SK-N-SH treated with all-trans-retinoic acid at 6 μM for 48 hours (cell line): ENCODE data around the gene MET.

Experiments
- ATAC-seq: fragments of 200-7000 bp; cut with Tn5 transposase; 3 replicates; pipeline ENCODE4 v1.9.1; 2020; ENCODE audit warnings: mild to moderate bottlenecking, moderate library complexity
- ARNTL ChIP-seq: fragments of 450-650 bp; formaldehyde crosslinking; IDR thresholded peaks from 2 replicates; pipeline ENCODE4 v1.5.0; 2020; ENCODE audit warnings: low read depth, mild to moderate bottlenecking, moderate library complexity, borderline replicate concordance
- BACH2 ChIP-seq: fragments of 250-450 bp; sonication (Bioruptor Pico); IDR thresholded peaks from 2 replicates; pipeline ENCODE4 v1.9.0; 2021; ENCODE audit warnings: mild to moderate bottlenecking, borderline replicate concordance
- CREB5 ChIP-seq: fragments of 250-450 bp; sonication (Bioruptor Pico); IDR thresholded peaks from 2 replicates; pipeline ENCODE4 v1.5.1; 2020; ENCODE audit warnings: low read depth, mild to moderate bottlenecking, moderate library complexity
- CSDC2 ChIP-seq: fragments of 250-450 bp; sonication (Bioruptor Pico); IDR thresholded peaks from 2 replicates; pipeline ENCODE4 v1.5.0; 2020; ENCODE audit warnings: mild to moderate bottlenecking, moderate library complexity
- CSRNP3 ChIP-seq: fragments of 250-450 bp; sonication (Bioruptor Pico); IDR thresholded peaks from 2 replicates; pipeline ENCODE4 v1.5.1; 2021; ENCODE audit warnings: mild to moderate bottlenecking, moderate library complexity
- ESRRG ChIP-seq: fragments of 250-450 bp; sonication (Bioruptor Pico); IDR thresholded peaks from 2 replicates; pipeline ENCODE4 v1.6.1; 2021; ENCODE audit warnings: mild to moderate bottlenecking
- GLIS3 ChIP-seq: fragments of 250-450 bp; sonication (Bioruptor Pico); IDR thresholded peaks from 2 replicates; pipeline ENCODE4 v1.5.0; 2020; ENCODE audit warnings: mild to moderate bottlenecking, moderate library complexity
- OSR1 ChIP-seq: fragments of 250-450 bp; sonication (Bioruptor Pico); IDR thresholded peaks from 2 replicates; pipeline ENCODE4 v1.8.0; 2022; ENCODE audit warnings: moderate library complexity, mild to moderate bottlenecking, inconsistent platforms
- PATZ1 ChIP-seq: fragments of 250-450 bp; sonication (Bioruptor Pico); IDR thresholded peaks from 2 replicates; pipeline ENCODE4 v1.8.0; 2020; ENCODE audit warnings: mild to moderate bottlenecking, moderate library complexity, borderline replicate concordance
- POU6F1 ChIP-seq: fragments of 250-450 bp; sonication (Bioruptor Pico); IDR thresholded peaks from 2 replicates; pipeline ENCODE4 v1.8.0; 2021; ENCODE audit warnings: low read depth, mild to moderate bottlenecking, moderate library complexity, borderline replicate concordance
- PPARA ChIP-seq: fragments of 250-450 bp; sonication (Bioruptor Pico); IDR thresholded peaks from 2 replicates; pipeline ENCODE4 v1.5.0; 2020; ENCODE audit warnings: mild to moderate bottlenecking, borderline replicate concordance
- SNAI2 ChIP-seq: fragments of 250-450 bp; sonication (Bioruptor Pico); IDR thresholded peaks from 2 replicates; pipeline ENCODE4 v1.5.0; 2020; ENCODE audit warnings: mild to moderate bottlenecking, moderate library complexity
- TCF4 ChIP-seq: fragments of 250-450 bp; sonication (Bioruptor Pico); IDR thresholded peaks from 2 replicates; pipeline ENCODE4 v1.8.0; 2021; ENCODE audit warnings: mild to moderate bottlenecking, moderate library complexity, borderline replicate concordance
- TOX ChIP-seq: fragments of 250-450 bp; sonication (Bioruptor Pico); IDR thresholded peaks from 2 replicates; pipeline ENCODE4 v1.8.0; 2021; ENCODE audit warnings: mild to moderate bottlenecking, moderate library complexity, borderline replicate concordance
- TSHZ2 ChIP-seq: fragments of 250-450 bp; sonication (Bioruptor Pico); IDR thresholded peaks from 2 replicates; pipeline ENCODE4 v1.5.0; 2020; ENCODE audit warnings: mild to moderate bottlenecking, moderate library complexity
- ZC3H10 ChIP-seq: fragments of 250-450 bp; sonication (Bioruptor Pico); IDR thresholded peaks from 2 replicates; pipeline ENCODE4 v1.5.1; 2021; ENCODE audit warnings: mild to moderate bottlenecking, moderate library complexity
- ZFP3 ChIP-seq: fragments of 250-450 bp; sonication (Bioruptor Pico); IDR thresholded peaks from 2 replicates; pipeline ENCODE4 v1.5.0; 2020; ENCODE audit warnings: mild to moderate bottlenecking, moderate library complexity
- ZFP30 ChIP-seq: fragments of 450-650 bp; formaldehyde crosslinking; IDR thresholded peaks from 2 replicates; pipeline ENCODE4 v1.5.0; 2022; ENCODE audit warnings: mild to moderate bottlenecking, moderate library complexity
- ZNF565 ChIP-seq: fragments of 450-650 bp; formaldehyde crosslinking; conservative IDR thresholded peaks from 2 replicates; pipeline ENCODE4 v1.5.0; 2020; ENCODE audit warnings: low read depth, mild to moderate bottlenecking, moderate library complexity
- ZNF70 ChIP-seq: fragments of 450-650 bp; formaldehyde crosslinking; IDR thresholded peaks from 2 replicates; pipeline ENCODE4 v1.5.0; 2020; ENCODE audit warnings: mild to moderate bottlenecking, moderate library complexity
- ZNF8 ChIP-seq: fragments of 450-650 bp; formaldehyde crosslinking; IDR thresholded peaks from 2 replicates; pipeline ENCODE4 v1.5.0; 2020; ENCODE audit warnings: mild to moderate bottlenecking, moderate library complexity

MET gene

GRCh38 chr7:116675812-116676355 is 3.9 kb downstream of the MET start (continued):
- TF ChIP-seq PATZ1 (CRISPR knock-in tag) (no peak), ZNF8 (CRISPR knock-in tag) (no peak), ZC3H10 (CRISPR knock-in tag) (no peak), CREB5 (CRISPR knock-in tag) (no peak), ESRRG (CRISPR knock-in tag) (no peak), ZFP3 (CRISPR knock-in tag) (no peak), ARNTL (CRISPR knock-in tag) (no peak), TOX (CRISPR knock-in tag) (no peak), ZNF70 (no peak)
- TF ChIP-seq, all 23 proteins: peak for 0

GRCh38 chr7:116678780-116679179 is 6.8 kb downstream of the MET start:
- ATAC-seq: no peak
- TF ChIP-seq BACH2 (CRISPR knock-in tag) (no peak), ZNF70 (no peak), OSR1 (CRISPR knock-in tag) (no peak), PPARA (CRISPR knock-in tag) (no peak), ZNF565 (CRISPR knock-in tag) (no peak), PATZ1 (CRISPR knock-in tag) (no peak), ARNTL (CRISPR knock-in tag) (no peak), TSHZ2 (CRISPR knock-in tag) (no peak), ZFP30 (CRISPR knock-in tag) (no peak), SNAI2 (no peak), ZFP3 (CRISPR knock-in tag) (no peak), ZC3H10 (CRISPR knock-in tag) (no peak), GLIS3 (no peak), POU6F1 (CRISPR knock-in tag) (no peak), TOX (CRISPR knock-in tag) (no peak), TCF4 (CRISPR knock-in tag) (no peak), CSDC2 (CRISPR knock-in tag) (no peak), CSRNP3 (no peak), ZNF8 (CRISPR knock-in tag) (no peak), CREB5 (CRISPR knock-in tag) (no peak)
